Endodermal cell (in vitro differentiated cells): ENCODE data around the gene FAM107B. TPM values are rescaled to one million over a fixed set of nuclear protein-coding genes. Genes with fewer than 3 reads are reported as not detected.
A peak's percentile ranks its signal among the peaks of the same experiment; 100 is the strongest.

ENCODE experiments used
- DNase-seq: peaks from one replicate; pipeline ENCODE4 v3.0.0-alpha.2; 2017
- H3K27ac ChIP-seq: 2 replicates; pipeline ENCODE4 v1.5.1; 2013; ENCODE audit warnings: mild to moderate bottlenecking, low read depth, low read length, moderate library complexity
- H3K27me3 ChIP-seq: 2 replicates; pipeline ENCODE4 v1.6.1; 2013; ENCODE audit warnings: mild to moderate bottlenecking, low read length, moderate library complexity; ENCODE audit not compliant: insufficient read depth, control insufficient read depth, poor library complexity, severe bottlenecking
- H3K36me3 ChIP-seq: 2 replicates; pipeline ENCODE4 v1.7.0; 2013; ENCODE audit warnings: mild to moderate bottlenecking, low read length, moderate library complexity; ENCODE audit not compliant: control insufficient read depth, insufficient read depth
- H3K4me1 ChIP-seq: one replicate; pipeline ENCODE4 v1.7.0; 2013; ENCODE audit warnings: low read length; ENCODE audit not compliant: control insufficient read depth, insufficient read depth
- H3K4me3 ChIP-seq: 2 replicates; pipeline ENCODE4 v1.5.1; 2013; ENCODE audit warnings: mild to moderate bottlenecking, low read length, moderate library complexity
- H3K9ac ChIP-seq: 2 replicates; pipeline ENCODE4 v1.6.1; 2013; ENCODE audit warnings: mild to moderate bottlenecking, low read length, moderate library complexity; ENCODE audit not compliant: poor library complexity, severe bottlenecking; ENCODE audit errors: extremely low read depth
- H3K9me3 ChIP-seq: 2 replicates; pipeline ENCODE4 v1.6.1; 2013; ENCODE audit warnings: mild to moderate bottlenecking, low read length, moderate library complexity; ENCODE audit not compliant: control insufficient read depth
- H3K27ac Mint-ChIP-seq: 2 replicates; pipeline ENCODE4 v1.8.0; 2020; ENCODE audit warnings: mixed read lengths
- H3K27me3 Mint-ChIP-seq: 2 replicates; pipeline ENCODE4 v1.8.0; 2021; ENCODE audit warnings: mild to moderate bottlenecking, mixed read lengths; ENCODE audit not compliant: insufficient read depth
- H3K36me3 Mint-ChIP-seq: 2 replicates; pipeline ENCODE4 v1.8.0; 2020; ENCODE audit warnings: low read depth, mixed read lengths
- H3K4me1 Mint-ChIP-seq: 2 replicates; pipeline ENCODE4 v1.8.0; 2020; ENCODE audit warnings: mixed read lengths
- H3K4me3 Mint-ChIP-seq: 2 replicates; pipeline ENCODE4 v1.8.0; 2020; ENCODE audit warnings: mild to moderate bottlenecking, moderate library complexity, mixed read lengths
- H3K9me3 Mint-ChIP-seq: 2 replicates; pipeline ENCODE4 v1.8.0; 2020; ENCODE audit warnings: mild to moderate bottlenecking, mixed read lengths
- CTCF ChIP-seq: fragments of 200-600 bp; sonication (generic); conservative IDR thresholded peaks from 2 replicates; pipeline ENCODE4 v1.5.0; 2021; ENCODE audit warnings: antibody characterized with exemption, mild to moderate bottlenecking
- whole genome bisulfite sequencing, 2 experiments: methylation state at CpG; one replicate each; pipeline versions ENCODE4 v1.1.5 to v1.1.7; 2013; ENCODE audit warnings: missing lambda C conversion rate in 2 of 2, mixed read lengths in 1 of 2; ENCODE audit not compliant: insufficient coverage in 1 of 2, insufficient read length in 1 of 2; 5-methylcytosine and 5-hydroxymethylcytosine counted together
- total RNA-seq, 2 donors: library from RNA; stranded (reverse); fragmentation: NEBNext Ultra II Directional in 1 of 2; extraction: Animal tissue kit (Norgen Biotek cat#: 25700) in 1 of 2; gene quantifications; 2 replicates in 1 of 2; 3 replicates in 1 of 2; pipeline ENCODE4 v1.2.1, GENCODE V29; 2021

Gene FAM107B
- total RNA-seq, 2 donors from 2014 or later, result 16.0 to 24.0 TPM

DNA sequence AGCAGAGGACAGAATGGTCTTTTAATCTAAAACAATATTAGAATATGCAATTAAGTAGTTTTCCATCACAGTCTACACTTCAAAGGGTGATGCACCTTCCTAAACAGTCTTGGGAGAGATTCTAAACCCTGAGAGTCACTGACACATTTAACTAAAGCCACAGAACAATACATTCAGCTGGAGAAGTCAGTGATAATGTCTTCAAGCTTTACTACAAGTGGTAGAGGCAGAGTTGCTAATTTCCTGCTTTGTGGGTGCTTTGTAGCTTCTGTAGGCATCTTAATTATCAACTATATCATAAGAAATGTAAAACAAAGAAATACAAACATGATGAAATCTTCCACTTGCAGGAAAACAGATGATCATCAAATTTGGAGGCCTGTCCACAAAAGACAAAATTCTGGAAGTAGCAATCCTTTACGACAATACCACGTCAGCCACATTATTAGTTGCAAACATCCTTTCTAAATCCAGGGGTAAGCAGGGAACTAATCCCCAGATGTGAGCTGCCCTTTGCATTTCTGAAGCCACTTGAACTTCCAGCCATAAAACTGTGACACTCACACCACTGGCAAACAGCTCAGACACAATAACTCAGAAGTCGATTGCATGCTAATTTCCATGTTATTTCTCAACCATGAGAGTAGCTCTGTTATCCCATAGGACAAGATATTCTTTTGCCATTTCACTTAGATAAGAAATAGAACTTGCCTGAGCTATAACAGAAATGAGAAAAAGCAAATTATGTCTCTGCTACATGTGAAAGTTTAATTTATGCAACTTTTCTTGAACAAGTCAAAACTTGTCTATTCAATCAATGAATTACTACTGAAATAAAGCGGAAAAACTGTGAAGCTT is 212.2 kb downstream of the FAM107B start:
- H3K27ac Mint-ChIP-seq, result peak overlapping the region; percentile 10
- 92 to 96% methylated on average over 2 to 4 of the region's 4 CpGs for WGBS, 2 experiments
- H3K9me3 ChIP-seq, result peaks cover 9% of the 10 kb centered on the region

GRCh38 chr10:14560791-14561765 is 213.6 kb downstream of the FAM107B start:
- H3K4me1 Mint-ChIP-seq, result peaks cover 56% of the 10 kb centered on the region
- Histone ChIP-seq H3K36me3 (peaks cover under 1% of the 10 kb centered on the region), H3K9me3 (peaks cover 2% of the 10 kb centered on the region), H3K4me3 (no peak overlapping the region), H3K9ac (no peak overlapping the region), H3K27ac (no peak overlapping the region), H3K27me3 (no peaks in the 10 kb centered on the region), H3K4me1 (peaks cover 16% of the 10 kb centered on the region)
- H3K27me3 Mint-ChIP-seq, result no peaks in the 10 kb centered on the region
- H3K9me3 Mint-ChIP-seq, result peaks cover 6% of the 10 kb centered on the region
- H3K27ac Mint-ChIP-seq, result peak overlapping the region; percentile 28
- no peak for TF ChIP-seq CTCF
- 97 to 99% methylated on average over 8 to 15 of the region's 15 CpGs for WGBS, 2 experiments
- no peak for DNase-seq
- peaks cover 6% of the 10 kb centered on the region for H3K36me3 Mint-ChIP-seq
- no peak overlapping the region for H3K4me3 Mint-ChIP-seq

More for the DNA sequence above, 212.2 kb downstream of the FAM107B start:
- no peak overlapping the region for H3K27ac ChIP-seq
- TF ChIP-seq CTCF, result no peak
- no peak overlapping the region for H3K4me3 Mint-ChIP-seq
- H3K36me3 Mint-ChIP-seq, result peaks cover 17% of the 10 kb centered on the region
- H3K27me3 Mint-ChIP-seq, result no peaks in the 10 kb centered on the region
- peaks cover 48% of the 10 kb centered on the region for H3K4me1 Mint-ChIP-seq
- H3K4me3 ChIP-seq, result no peak overlapping the region
- peaks cover 14% of the 10 kb centered on the region for H3K4me1 ChIP-seq
- peaks cover 11% of the 10 kb centered on the region for H3K36me3 ChIP-seq
- DNase-seq, result no peak
- no peaks in the 10 kb centered on the region for H3K27me3 ChIP-seq
- no peak overlapping the region for H3K9ac ChIP-seq
- H3K9me3 Mint-ChIP-seq, result peaks cover 12% of the 10 kb centered on the region

DNA sequence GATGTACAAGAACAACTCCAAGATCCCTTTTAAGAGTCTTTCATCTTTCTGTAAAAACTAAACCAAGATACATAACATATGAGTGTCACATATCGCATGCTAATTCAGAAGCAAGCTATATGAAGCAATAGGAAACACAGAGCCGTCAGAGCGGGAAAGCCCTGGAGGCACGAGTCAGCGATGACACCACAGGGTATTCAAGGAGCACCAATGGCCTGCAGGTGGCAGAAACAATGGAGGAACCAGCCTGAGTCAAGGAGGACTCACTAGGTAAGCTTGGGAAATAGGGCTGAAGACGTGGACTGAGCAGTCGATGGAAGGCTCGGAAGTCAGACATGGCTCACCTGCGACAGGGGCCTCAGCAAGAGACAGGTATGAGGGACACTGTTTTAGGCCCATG is 214.4 kb downstream of the FAM107B start:
- peaks cover 11% of the 10 kb centered on the region for H3K4me1 ChIP-seq
- peak; percentile 85 for DNase-seq
- H3K27ac ChIP-seq, result no peak overlapping the region
- Mint-ChIP-seq H3K4me1 (peaks cover 56% of the 10 kb centered on the region), H3K27me3 (no peaks in the 10 kb centered on the region), H3K9me3 (no peaks in the 10 kb centered on the region), H3K36me3 (no peaks in the 10 kb centered on the region), H3K4me3 (no peak overlapping the region), H3K27ac (peak overlapping the region; percentile 28)
- 84 to 85% methylated on average over 9 of the region's 9 CpGs for WGBS, 2 experiments
- H3K36me3 ChIP-seq, result no peaks in the 10 kb centered on the region
- no peaks in the 10 kb centered on the region for H3K27me3 ChIP-seq
- no peak overlapping the region for H3K9ac ChIP-seq
- peak; percentile 73 for TF ChIP-seq CTCF
- no peak overlapping the region for H3K4me3 ChIP-seq
- H3K9me3 ChIP-seq, result no peaks in the 10 kb centered on the region
